Measurements from ENCODE around the gene RFX1.

RFX1 gene

GRCh38 chr19:13961826-13962698 lies 44.1 kb downstream of the RFX1 start:
- H3K4me3 ChIP-seq (ENCODE audit: low read depth, low read length), result no peak overlapping the region
- TF ChIP-seq POLR2A (IDR thresholded peaks at IDR 0.05; ENCODE audit: extremely low read depth, insufficient read length) (no peak), MYC (IDR thresholded peaks at IDR 0.05; ENCODE audit: low read depth, low read length) (no peak), CTCF (IDR thresholded peaks at IDR 0.05; ENCODE audit: low read depth, low read length) (no peak)
- TF ChIP-seq, protein P1, sequence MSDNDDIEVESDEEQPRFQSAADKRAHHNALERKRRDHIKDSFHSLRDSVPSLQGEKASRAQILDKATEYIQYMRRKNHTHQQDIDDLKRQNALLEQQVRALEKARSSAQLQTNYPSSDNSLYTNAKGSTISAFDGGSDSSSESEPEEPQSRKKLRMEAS (IDR thresholded peaks at IDR 0.05; ENCODE audit: low read depth, low read length), result no peak
- DNase-seq (ENCODE audit: low read depth), result no peak

GRCh38 chr19:13960863-13961784 lies 45.0 kb downstream of the RFX1 start:
- H3K4me3 ChIP-seq (ENCODE audit: low read depth, low read length), result no peak overlapping the region
- no peak for DNase-seq (ENCODE audit: low read depth)
- TF ChIP-seq POLR2A (IDR thresholded peaks at IDR 0.05; ENCODE audit: extremely low read depth, insufficient read length) (no peak), MYC (IDR thresholded peaks at IDR 0.05; ENCODE audit: low read depth, low read length) (no peak), CTCF (IDR thresholded peaks at IDR 0.05; ENCODE audit: low read depth, low read length) (no peak)
- TF ChIP-seq, protein P1 (IDR thresholded peaks at IDR 0.05; ENCODE audit: low read depth, low read length), result no peak

DNA sequence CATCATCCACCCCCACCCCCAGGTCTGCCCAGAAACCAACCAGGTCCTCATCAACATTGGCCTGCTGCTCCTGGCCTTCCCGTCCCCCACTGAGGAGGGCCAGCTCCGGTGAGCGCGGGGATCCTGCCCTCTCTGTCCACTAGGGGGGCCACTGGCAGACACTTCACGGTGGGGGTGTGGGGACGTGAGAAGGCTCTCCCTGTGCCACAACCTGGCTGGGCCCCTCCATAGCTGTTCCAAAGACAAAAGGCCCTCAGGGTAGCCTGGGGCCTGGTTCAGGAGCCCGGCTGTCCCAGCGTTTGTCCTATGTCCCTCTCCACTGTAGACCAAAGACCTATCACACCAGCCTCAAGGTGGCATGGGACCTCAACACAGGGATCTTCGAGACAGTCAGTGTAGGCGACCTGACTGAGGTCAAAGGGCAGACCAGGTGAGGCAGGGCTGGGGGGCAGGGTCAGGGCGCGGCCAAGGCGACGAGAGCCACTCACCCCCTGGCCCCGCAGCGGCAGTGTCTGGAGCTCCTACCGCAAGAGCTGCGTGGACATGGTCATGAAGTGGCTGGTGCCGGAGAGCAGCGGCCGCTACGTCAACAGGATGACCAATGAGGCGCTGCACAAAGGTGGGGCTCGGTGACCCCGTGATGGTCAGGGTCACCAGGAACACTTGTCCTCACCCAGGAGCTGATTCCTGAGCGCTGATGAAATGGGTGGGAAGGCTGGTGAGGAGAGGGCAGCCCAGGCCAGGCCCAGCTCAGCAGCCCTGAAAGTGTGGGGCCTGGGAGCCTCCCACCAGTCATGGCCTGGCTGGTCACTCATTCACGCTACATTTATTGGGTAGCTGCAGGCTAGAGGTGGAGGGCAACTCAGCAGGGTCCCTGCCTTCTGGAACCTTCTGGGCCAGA lies 45.9 kb downstream of the RFX1 start:
- TF ChIP-seq CTCF (IDR thresholded peaks at IDR 0.05; ENCODE audit: low read depth, low read length) (peak; percentile 17), MYC (IDR thresholded peaks at IDR 0.05; ENCODE audit: low read depth, low read length) (no peak)
- no peak overlapping the region for H3K4me3 ChIP-seq (ENCODE audit: low read depth, low read length)
- DNase-seq (ENCODE audit: low read depth), result peak; percentile 31

- H3K4me3 ChIP-seq (ENCODE audit: low read depth, low read length), result no peak overlapping the region
- DNase-seq (ENCODE audit: low read depth), result no peak
- TF ChIP-seq CTCF (IDR thresholded peaks at IDR 0.05; ENCODE audit: low read depth, low read length), result no peak
- TF ChIP-seq, protein P1 (IDR thresholded peaks at IDR 0.05; ENCODE audit: low read depth, low read length), result no peak
- no peak for TF ChIP-seq MYC (IDR thresholded peaks at IDR 0.05; ENCODE audit: low read depth, low read length)
- no peak for TF ChIP-seq POLR2A (IDR thresholded peaks at IDR 0.05; ENCODE audit: extremely low read depth, insufficient read length)
Observed at GRCh38 chr19:13959141-13959961, 46.8 kb downstream of the RFX1 start.

DNA sequence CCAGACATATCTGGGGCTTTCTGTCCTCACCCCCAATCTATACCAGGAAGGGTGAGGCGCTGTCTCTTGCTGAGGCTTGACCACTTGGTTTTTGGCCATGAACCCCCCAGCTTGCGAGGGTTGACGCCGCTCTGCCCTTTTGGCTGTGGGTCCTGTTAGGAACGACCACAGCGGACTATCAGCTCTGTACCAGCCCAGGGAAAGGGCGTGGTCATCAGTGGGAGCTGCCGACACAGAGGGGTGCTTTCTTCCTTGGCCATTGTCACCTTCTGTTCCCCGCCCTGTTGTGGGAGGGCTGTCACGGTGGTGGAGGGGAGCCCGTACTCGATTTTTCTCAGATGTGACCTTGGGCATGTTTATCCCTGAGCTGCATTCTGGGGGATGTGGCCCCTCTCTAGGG lies 48.1 kb downstream of the RFX1 start:
- DNase-seq (ENCODE audit: low read depth), result no peak
- TF ChIP-seq, protein P1 (IDR thresholded peaks at IDR 0.05; ENCODE audit: low read depth, low read length), result no peak
- TF ChIP-seq POLR2A (IDR thresholded peaks at IDR 0.05; ENCODE audit: extremely low read depth, insufficient read length) (no peak), CTCF (IDR thresholded peaks at IDR 0.05; ENCODE audit: low read depth, low read length) (no peak)
- no peak overlapping the region for H3K4me3 ChIP-seq (ENCODE audit: low read depth, low read length)

Measured in NB4 (cell line).